OCI-LY3 (cell line): ENCODE measurements around the gene UGDH.

Experiments
- EZH2phosphoT487 ChIP-seq: fragments of 200-600 bp; shearing (Covaris generic); IDR thresholded peaks from 2 replicates; pipeline ENCODE4 v1.6.1; 2018; ENCODE audit warnings: antibody characterized with exemption, mixed run types, low read depth
- TF ChIP-seq, protein P1 (sequence below): fragments of 200-600, 300-600 bp; sonication (generic); IDR thresholded peaks from 2 replicates; pipeline ENCODE4 v1.5.1; 2014; ENCODE audit warnings: antibody characterized with exemption, low read length, low read depth

DNA sequence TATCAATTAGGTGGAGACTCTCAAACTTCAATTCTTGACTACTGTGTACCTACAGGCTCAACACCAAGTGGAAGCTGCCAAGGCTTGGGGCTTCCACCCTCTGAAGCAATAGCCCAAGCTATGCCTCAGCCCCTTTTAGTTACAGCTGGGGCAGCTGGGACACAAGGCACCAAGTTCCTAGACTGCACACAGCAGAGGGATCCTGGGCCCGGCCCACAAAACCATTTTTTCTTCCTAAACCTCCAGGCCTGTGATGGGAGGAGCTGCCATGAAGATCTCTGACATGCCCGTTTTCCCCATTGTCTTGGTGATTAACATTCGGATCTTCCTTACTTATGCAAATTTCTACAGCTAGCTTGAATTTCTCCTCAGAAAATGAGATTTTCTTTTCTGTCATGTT, 3.4 kb upstream of the UGDH start:
- TF ChIP-seq, protein P1, sequence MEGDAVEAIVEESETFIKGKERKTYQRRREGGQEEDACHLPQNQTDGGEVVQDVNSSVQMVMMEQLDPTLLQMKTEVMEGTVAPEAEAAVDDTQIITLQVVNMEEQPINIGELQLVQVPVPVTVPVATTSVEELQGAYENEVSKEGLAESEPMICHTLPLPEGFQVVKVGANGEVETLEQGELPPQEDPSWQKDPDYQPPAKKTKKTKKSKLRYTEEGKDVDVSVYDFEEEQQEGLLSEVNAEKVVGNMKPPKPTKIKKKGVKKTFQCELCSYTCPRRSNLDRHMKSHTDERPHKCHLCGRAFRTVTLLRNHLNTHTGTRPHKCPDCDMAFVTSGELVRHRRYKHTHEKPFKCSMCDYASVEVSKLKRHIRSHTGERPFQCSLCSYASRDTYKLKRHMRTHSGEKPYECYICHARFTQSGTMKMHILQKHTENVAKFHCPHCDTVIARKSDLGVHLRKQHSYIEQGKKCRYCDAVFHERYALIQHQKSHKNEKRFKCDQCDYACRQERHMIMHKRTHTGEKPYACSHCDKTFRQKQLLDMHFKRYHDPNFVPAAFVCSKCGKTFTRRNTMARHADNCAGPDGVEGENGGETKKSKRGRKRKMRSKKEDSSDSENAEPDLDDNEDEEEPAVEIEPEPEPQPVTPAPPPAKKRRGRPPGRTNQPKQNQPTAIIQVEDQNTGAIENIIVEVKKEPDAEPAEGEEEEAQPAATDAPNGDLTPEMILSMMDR: no peak
- no peak for TF ChIP-seq EZH2phosphoT487
